Measurements from ENCODE around the gene FRMD5.

The FRMD5 gene

GRCh38 chr15:44087578-44088465 is 107.2 kb downstream of the FRMD5 start:
- TF ChIP-seq TAF1 (IDR thresholded peaks at IDR 0.05; ENCODE audit: borderline replicate concordance, insufficient read depth, low read length) (no peak), SIN3A (IDR thresholded peaks at IDR 0.05; ENCODE audit: borderline replicate concordance, insufficient read depth, low read length) (no peak), POLR2AphosphoS5 (IDR thresholded peaks at IDR 0.05; ENCODE audit: low read depth, low read length) (no peak), REST (IDR thresholded peaks at IDR 0.05; ENCODE audit: insufficient read depth in 1 of 2, low read depth in 2 of 2, low read length in 2 of 2) (no peak), FOXP2 (optimal IDR thresholded peaks at IDR 0.05; ENCODE audit: borderline replicate concordance, extremely low read depth, extremely low read length, insufficient read depth) (no peak)

- TF ChIP-seq FOXP2 (optimal IDR thresholded peaks at IDR 0.05; ENCODE audit: borderline replicate concordance, extremely low read depth, extremely low read length, insufficient read depth) = no peak
- no peak for TF ChIP-seq TAF1 (IDR thresholded peaks at IDR 0.05; ENCODE audit: borderline replicate concordance, insufficient read depth, low read length)
- no peak for TF ChIP-seq SIN3A (IDR thresholded peaks at IDR 0.05; ENCODE audit: borderline replicate concordance, insufficient read depth, low read length)
- no peak for TF ChIP-seq REST (IDR thresholded peaks at IDR 0.05; ENCODE audit: insufficient read depth in 1 of 2, low read depth in 2 of 2, low read length in 2 of 2)
- TF ChIP-seq POLR2AphosphoS5 (IDR thresholded peaks at IDR 0.05; ENCODE audit: low read depth, low read length) = no peak
These were observed 110.3 kb downstream of the FRMD5 start for GRCh38 chr15:44084770-44085169.

GRCh38 chr15:44084171-44084570 is 110.9 kb downstream of the FRMD5 start:
- TF ChIP-seq POLR2AphosphoS5 (IDR thresholded peaks at IDR 0.05; ENCODE audit: low read depth, low read length) (no peak), TAF1 (IDR thresholded peaks at IDR 0.05; ENCODE audit: borderline replicate concordance, insufficient read depth, low read length) (no peak), REST (IDR thresholded peaks at IDR 0.05; ENCODE audit: insufficient read depth in 1 of 2, low read depth in 2 of 2, low read length in 2 of 2) (no peak), SIN3A (IDR thresholded peaks at IDR 0.05; ENCODE audit: borderline replicate concordance, insufficient read depth, low read length) (no peak), FOXP2 (optimal IDR thresholded peaks at IDR 0.05; ENCODE audit: borderline replicate concordance, extremely low read depth, extremely low read length, insufficient read depth) (no peak)

DNA sequence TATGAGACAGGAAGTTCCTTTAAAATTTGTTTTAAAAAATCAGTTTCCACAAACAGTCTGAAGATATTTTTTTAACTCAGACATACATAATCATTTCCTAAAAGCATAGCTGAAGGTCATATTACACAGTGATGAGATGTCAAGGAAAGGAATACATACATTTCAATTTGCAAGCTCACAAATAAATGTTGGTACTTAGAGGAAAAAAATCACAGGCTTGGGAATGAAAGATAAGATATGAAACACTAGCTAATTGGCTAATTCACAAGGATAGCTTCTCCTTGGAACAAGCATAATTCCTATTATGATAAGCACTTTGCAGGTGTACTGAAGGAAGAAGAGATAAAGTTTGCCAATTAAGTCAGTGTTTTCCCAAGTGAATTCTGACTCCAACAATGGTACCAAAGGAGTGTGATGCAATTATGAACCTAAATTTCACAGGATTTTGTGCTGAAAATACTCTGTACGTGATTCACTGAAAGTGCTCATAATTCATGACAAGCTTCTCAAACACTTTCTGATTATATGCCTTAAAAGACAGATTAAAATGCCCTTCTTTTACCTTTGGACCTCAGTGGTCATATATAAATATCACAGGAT is 112.4 kb downstream of the FRMD5 start:
- TF ChIP-seq TAF1 (IDR thresholded peaks at IDR 0.05; ENCODE audit: borderline replicate concordance, insufficient read depth, low read length) = no peak
- no peak for TF ChIP-seq FOXP2 (optimal IDR thresholded peaks at IDR 0.05; ENCODE audit: borderline replicate concordance, extremely low read depth, extremely low read length, insufficient read depth)
- TF ChIP-seq REST (IDR thresholded peaks at IDR 0.05; ENCODE audit: insufficient read depth in 1 of 2, low read depth in 2 of 2, low read length in 2 of 2) = no peak
- TF ChIP-seq POLR2AphosphoS5 (IDR thresholded peaks at IDR 0.05; ENCODE audit: low read depth, low read length) = no peak
- no peak for TF ChIP-seq SIN3A (IDR thresholded peaks at IDR 0.05; ENCODE audit: borderline replicate concordance, insufficient read depth, low read length)

Measured in PFSK-1 (cell line).